GM06990 (cell line): Measurements from ENCODE around the gene ERP44.

Source experiments
- DNase-seq: peaks from one replicate; pipeline ENCODE4 v3.0.0-alpha.2; 2011; ENCODE audit not compliant: insufficient read length; ENCODE audit errors: extremely low read depth
- H3K27me3 ChIP-seq: replicated peaks from 2 replicates; pipeline ENCODE4 v1.6.0; 2011; ENCODE audit warnings: low read length; ENCODE audit not compliant: control insufficient read depth, insufficient read depth
- H3K36me3 ChIP-seq: 2 replicates; pipeline ENCODE4 v1.5.1; 2011; ENCODE audit warnings: low read length; ENCODE audit not compliant: control insufficient read depth, insufficient read depth
- H3K4me3 ChIP-seq: replicated peaks from 2 replicates; pipeline ENCODE4 v1.5.1; 2011; ENCODE audit warnings: low read depth, mild to moderate bottlenecking, control low read depth, low read length
- CTCF ChIP-seq: IDR thresholded peaks from 2 replicates; pipeline ENCODE4 v1.5.1; 2011; ENCODE audit warnings: low read length, control low read depth, mild to moderate bottlenecking, inconsistent platforms; ENCODE audit not compliant: insufficient read depth, poor library complexity, severe bottlenecking

ERP44 gene

GRCh38 chr9:99955606-99956005, 143.2 kb downstream of the ERP44 start:
- TF ChIP-seq CTCF: no peak
- H3K36me3 ChIP-seq: no peaks in the 10 kb centered on the region; the same call in 1 of the 2 replicates

GRCh38 chr9:99954819-99955218, 144.0 kb downstream of the ERP44 start:
- DNase-seq: peak; percentile 9
- no peaks in the 10 kb centered on the region for H3K27me3 ChIP-seq
- TF ChIP-seq CTCF: no peak
- no peaks in the 10 kb centered on the region; the same call in 1 of the 2 replicates for H3K36me3 ChIP-seq
- H3K4me3 ChIP-seq: no peak overlapping the region

More at GRCh38 chr9:99955606-99956005, 143.2 kb downstream of the ERP44 start:
- no peak for DNase-seq
- Histone ChIP-seq H3K27me3 (no peaks in the 10 kb centered on the region), H3K4me3 (no peak overlapping the region)

- peak; percentile 24 for DNase-seq
- Histone ChIP-seq H3K36me3 (no peaks in the 10 kb centered on the region; the same call in 1 of the 2 replicates), H3K27me3 (no peaks in the 10 kb centered on the region), H3K4me3 (no peak overlapping the region; the same call in 1 of the 2 replicates)
- no peak for TF ChIP-seq CTCF
Observed at GRCh38 chr9:99953861-99954507, 144.8 kb downstream of the ERP44 start.

- TF ChIP-seq CTCF: no peak
- H3K4me3 ChIP-seq: no peak overlapping the region
- H3K27me3 ChIP-seq: no peaks in the 10 kb centered on the region
- H3K36me3 ChIP-seq: no peaks in the 10 kb centered on the region
- no peak for DNase-seq
Observed at GRCh38 chr9:99948896-99949295, 149.9 kb downstream of the ERP44 start.

GRCh38 chr9:99948482-99948881, 150.3 kb downstream of the ERP44 start:
- no peak overlapping the region for H3K4me3 ChIP-seq
- no peaks in the 10 kb centered on the region for H3K27me3 ChIP-seq
- no peak for TF ChIP-seq CTCF

More at GRCh38 chr9:99948482-99948881, 150.3 kb downstream of the ERP44 start:
- no peak for DNase-seq
- H3K36me3 ChIP-seq: no peaks in the 10 kb centered on the region
